SIG-M5 treated with dmso at 0.1 percent for 504 hours (cell line): ENCODE measurements around the gene DGKQ.
"Not testable (repeated sequence)": the region's sequence is repeated elsewhere in the genome, so short reads cannot be mapped to it uniquely, and the experiment has no call there.

Source experiments
- DNase-seq: peaks from one replicate; lab custom pipeline; 2025; ENCODE audit not compliant: unreplicated experiment; lab: John Stamatoyannopoulos, UW

DGKQ gene

GRCh38 chr4:982814-983213, 9.4 kb upstream of the DGKQ start:
- DNase-seq, result no peak

- DNase-seq, result no peak
Observed at GRCh38 chr4:982291-982690, 8.9 kb upstream of the DGKQ start.

DNA sequence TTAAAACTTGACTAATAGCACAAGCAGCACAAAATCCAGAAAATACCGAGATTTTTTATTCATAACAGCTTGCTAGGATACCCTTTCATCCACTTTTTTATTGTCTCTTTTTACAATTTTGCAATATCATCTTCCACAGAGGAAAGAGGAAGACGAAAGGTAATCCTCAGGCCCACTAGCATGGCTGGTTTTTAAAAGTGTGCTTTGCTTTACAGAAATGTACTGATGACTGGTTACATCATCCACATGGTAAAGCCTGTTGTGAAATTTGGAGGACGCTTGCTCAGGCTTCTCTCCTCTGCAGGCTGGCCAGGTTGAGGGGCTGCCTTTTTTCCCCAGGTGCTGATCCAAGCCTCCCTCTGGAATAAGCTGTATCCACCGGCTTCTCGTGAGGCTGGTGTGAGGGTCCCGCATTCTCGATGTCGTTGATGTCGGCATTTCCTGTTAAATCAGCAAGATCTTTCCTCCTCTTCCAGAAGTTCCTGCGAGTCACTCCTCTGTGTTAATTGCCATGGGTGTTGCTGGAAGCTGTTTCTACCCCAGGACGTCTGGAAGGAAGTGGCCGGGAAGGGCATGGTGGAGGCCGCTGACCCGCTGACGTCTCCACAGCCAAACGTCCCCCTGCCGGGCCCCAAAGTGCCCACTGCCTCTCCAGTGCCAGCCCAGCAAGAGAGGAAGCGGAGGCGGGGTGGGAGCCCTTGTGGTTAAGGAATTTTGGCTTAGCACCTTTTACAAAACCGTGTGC, 5.8 kb upstream of the DGKQ start:
- DNase-seq, result peak; percentile 94

DNA sequence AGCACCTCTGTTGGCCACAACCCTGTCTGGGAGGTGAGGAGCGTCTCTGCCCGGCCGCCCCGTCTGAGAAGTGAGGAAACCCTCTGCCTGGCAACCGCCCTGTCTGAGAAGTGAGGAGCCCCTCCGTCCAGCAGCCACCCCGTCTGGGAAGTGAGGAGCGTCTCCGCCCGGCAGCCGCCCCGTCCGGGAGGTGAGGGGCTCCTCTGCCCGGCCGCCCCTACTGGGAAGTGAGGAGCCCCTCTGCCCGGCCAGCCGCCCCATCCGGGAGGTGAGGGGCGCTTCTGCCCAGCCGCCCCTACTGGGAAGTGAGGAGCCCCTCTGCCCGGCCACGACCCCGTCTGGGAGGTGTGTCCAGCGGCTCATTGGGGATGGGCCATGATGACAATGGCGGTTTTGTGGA, 2.6 kb upstream of the DGKQ start:
- not testable (repeated sequence) for DNase-seq

- no peak for DNase-seq
Observed at GRCh38 chr4:974668-975067, 1.3 kb upstream of the DGKQ start.

GRCh38 chr4:972651-973424, 531 bp downstream of the DGKQ start:
- no peak for DNase-seq

DNA sequence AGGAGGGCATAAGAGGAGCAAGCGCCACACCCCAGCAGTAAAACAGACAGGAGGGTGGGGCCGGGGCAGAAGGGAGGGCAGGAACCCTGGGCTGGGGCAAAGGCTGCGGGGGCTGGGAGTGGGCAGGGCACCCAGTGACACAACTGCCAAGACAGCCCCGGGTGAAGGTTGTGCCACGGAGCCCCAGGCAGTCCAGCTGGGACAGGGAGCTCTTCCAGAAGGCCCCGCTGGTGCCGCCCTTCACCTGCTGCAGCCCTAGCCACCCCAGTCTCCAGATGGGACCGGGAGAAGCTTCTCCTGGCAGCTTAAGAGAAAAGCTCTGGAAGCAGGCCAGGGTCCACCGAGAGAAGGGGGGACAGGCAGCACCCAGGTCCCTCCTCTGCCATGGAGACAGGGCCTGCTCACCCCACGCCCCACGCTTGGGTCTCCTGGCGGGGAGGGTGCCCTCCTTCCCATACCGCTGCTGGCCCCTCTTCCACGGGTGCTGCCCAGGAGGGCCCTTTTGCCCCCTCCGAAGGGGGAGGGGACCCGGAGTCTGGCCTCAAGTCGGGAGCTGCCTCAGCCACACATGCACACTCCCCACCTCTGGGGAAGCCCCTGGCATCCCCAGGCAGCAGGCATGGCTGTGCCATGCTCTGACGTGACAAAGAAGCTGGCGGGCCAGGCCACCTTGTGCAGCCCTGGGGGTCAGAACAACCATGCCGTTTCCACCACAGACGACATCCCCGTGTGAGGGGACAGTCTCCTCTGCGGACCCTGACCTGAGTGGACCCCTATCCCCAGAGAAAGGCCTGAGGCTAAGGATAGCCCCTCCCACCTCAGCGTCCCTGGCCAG, 1.5 kb downstream of the DGKQ start:
- DNase-seq, result no peak

- no peak for DNase-seq
Observed at GRCh38 chr4:970854-971520, 2.4 kb downstream of the DGKQ start.

- no peak for DNase-seq
Observed at GRCh38 chr4:970046-970745, 3.2 kb downstream of the DGKQ start.

GRCh38 chr4:968621-969394, 4.6 kb downstream of the DGKQ start:
- no peak for DNase-seq

DNA sequence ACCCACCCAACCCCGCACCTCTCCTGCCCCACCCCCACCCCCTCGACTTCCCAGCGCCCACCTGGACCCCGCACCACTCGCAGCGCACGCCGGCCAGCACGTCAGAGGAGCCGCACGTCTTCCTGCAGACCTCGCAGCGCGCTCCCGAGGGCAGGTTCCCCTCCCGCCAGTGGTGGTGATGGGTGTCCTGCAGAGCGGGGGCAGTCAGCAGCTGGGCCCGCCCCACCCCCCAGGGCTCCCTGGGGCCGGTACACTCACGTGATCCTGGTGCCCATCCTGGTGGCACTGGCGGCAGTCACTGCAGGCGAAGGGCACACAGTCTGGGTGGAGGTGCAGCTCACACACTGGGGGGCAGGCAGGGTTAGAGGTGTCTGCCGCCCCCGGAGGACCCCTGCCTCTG, 5.1 kb downstream of the DGKQ start:
- DNase-seq, result no peak

DNA sequence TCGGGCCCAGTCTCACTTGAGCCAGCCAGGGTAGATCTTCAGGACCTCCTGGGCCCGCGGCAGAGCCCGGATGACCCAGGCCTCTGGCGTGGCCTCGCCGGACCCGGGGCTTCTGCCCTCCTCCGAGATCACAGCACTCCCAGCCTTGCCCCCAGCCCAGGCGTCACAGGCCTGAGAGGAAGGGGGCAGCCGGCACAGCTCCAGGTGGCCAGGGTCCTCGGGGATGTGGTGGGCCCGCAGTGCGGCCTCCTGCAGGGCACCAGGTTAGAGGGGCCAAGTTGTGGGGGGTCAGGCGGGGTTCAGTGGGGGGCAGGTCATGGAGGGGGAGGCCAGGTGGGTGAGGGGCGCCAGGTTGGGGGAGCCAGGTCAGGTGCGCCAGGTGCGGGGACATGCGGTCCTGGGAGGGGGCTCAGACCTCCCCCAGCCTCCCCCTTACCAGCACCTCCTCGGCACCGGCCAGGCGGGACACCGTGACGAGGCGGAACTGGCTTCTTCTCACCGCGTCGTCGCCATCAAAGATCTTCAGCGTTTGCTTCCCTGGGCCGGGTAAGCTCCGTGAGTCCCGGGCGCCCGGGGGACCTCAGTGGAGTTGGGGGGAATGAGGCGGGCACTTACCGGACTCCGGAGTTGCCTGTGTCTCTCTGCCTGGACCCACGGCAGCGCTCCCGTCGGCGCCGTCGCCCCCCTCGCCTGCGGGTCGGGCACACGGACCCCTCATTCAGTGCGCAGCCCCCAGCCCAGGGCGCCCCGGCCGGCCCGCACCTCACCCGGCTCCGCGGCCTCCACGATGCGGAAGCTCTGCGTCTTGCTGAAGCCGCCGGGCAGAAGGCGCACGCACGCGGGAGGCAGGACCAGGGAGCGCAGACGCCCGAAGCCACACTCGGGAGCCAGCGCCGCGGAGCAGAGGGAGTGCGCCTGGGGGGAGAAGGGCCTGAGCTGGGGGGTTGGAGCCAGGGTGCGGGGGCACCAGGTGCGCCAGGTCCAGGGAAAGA, 6.0 kb downstream of the DGKQ start:
- no peak for DNase-seq

- no peak for DNase-seq
Observed at GRCh38 chr4:966266-967112, 6.9 kb downstream of the DGKQ start.

DNA sequence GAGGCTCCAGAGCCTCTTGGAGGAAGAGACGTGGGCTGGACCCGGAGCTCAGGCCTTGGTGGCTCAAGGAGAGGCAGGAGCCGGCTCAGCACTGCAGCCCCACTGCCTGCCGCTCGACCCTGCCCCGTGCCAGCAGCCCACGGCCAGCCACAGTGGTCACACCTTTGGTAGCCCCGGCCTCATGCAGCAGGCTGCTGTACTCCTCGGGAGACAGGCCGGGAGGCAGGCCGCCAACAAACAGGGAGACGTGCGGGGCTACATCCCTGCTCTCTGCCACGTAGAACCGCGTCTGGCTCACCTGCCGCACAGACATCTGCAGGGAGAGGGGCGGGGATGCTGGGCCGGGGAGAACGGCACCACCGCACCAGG, 7.6 kb downstream of the DGKQ start:
- no peak for DNase-seq

DNA sequence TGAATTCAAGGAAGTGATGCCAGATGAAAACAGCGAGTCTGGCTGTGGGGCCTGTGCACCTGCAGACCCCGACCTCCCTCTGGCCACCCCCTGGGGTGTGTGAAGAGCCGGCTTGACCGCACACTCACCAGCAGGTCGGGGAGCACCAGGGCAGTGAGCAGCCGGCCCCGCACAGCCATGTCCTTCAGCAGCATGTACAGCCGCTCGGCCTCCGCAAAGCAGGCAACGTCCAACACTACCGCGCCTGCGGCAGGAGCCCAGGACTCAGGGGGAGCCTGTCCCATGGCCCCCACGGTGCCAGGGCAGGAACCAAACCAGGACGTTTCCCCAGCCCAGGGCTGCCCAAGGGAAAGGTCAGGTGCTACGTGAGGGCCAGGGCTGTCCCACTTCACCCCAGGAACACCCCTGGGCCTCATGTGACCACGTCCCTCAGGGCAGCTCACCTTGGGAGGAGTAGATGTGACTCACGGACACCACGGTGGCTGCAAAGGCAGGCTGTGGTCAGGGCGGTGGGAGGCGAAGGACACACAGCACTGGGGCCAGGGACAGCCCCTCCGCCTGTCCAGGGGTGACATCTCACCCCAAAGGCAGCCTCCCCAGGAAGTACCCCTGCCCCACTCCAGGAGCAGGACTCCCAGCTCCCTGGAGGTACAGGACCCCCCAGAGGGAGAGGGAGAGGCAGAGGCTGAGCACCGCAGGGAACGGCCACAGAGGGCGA, 8.2 kb downstream of the DGKQ start:
- no peak for DNase-seq

DNA sequence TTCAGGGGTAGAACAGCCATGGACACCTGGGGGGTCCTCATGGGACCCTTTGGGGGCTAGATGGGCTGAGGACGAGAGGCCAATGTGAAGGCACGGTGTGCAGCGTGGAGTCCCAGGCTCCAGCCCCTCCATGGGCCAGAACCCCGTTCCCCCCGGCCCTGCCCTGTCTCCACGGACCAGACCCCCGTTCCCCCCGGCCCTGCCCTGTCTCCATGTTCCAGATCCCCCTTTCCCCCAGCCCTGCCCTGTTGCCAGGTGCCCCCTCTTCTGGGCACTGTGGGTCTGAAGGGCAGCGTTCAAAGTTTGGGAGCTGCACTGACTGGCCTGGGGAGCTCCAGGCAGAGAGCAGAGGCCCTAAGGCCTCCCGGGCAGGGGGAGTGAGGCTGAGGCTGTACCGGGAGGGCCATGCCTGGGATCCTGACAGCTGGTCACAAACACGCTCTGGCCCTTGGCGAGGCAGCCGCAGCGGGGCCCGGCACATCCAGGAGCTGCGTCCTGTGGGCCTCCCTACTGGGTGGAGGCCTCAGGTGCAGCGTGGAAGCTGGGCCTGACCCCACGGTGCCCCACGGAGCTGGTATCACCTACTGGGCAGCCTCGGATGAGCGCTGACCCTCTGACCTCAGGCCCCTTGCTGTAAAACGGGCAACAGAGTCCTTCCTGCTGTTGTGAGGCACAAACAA, 8.9 kb downstream of the DGKQ start:
- no peak for DNase-seq
